Left colon (tissue), 2 donors: Measurements from ENCODE around the gene LGR6. TPM values are rescaled to one million over a fixed set of nuclear protein-coding genes. Genes with fewer than 3 reads are reported as not detected.
"Not testable (repeated sequence)": the region's sequence is repeated elsewhere in the genome, so short reads cannot be mapped to it uniquely, and the experiment has no call there.

ENCODE experiments used
- ATAC-seq: fragments of 200-7000 bp; cut with Tn5 transposase; one replicate; pipeline ENCODE4 v1.9.1; 2020; ENCODE audit warnings: mild to moderate bottlenecking, moderate library complexity
- DNase-seq, 2 donors: peaks; one replicate each; pipeline ENCODE4 v3.0.0-alpha.2; 2020
- intact Hi-C, 2 donors: fragments of 100-400 bp; cut with DNase I in 1 of 2; cut with micrococcal nuclease in 1 of 2; formaldehyde crosslinking; loops; one replicate each; pipeline versions ENCODE4 v1.11.2 to v1.14.0; 2022; cut with DNase I, micrococcal nuclease
- total RNA-seq, 2 donors: library from RNA; stranded (reverse); fragmentation: NEBNext Ultra II Directional; extraction: Animal tissue kit (Norgen Biotek cat#: 25700); gene quantifications; one replicate each; pipeline ENCODE4 v1.2.1, GENCODE V29; 2021
- donor health status: DM: no; HTN: no; CAD: no.
- donor health status: DM: yes; HTN: yes; CAD: no.

Gene LGR6
- total RNA-seq, 2 donors from 2014 or later: 1.1 to 1.9 TPM

GRCh38 chr1:202191391-202191790 is 2.2 kb upstream of the LGR6 start:
- not testable (repeated sequence) for ATAC-seq, DNase-seq
- intact Hi-C loops: loop anchor here in 1 of 2 donors (5.0 kb wide), 1 partner anchor 121 kb away; no protein-coding TSS in a partner anchor

- peak; percentile 59 for ATAC-seq
- intact Hi-C loops: loop anchor here in 1 of 2 donors (5.0 kb wide), 1 partner anchor 119 kb away; no protein-coding TSS in a partner anchor
- peak; percentile 45 to 71 for DNase-seq
These were observed 607 bp upstream of the LGR6 start for GRCh38 chr1:202192770-202193613.

- DNase-seq: no peak
- intact Hi-C loops: loop anchor here in 1 of 2 donors (5.0 kb wide), 1 partner anchor 118 kb away; no protein-coding TSS in a partner anchor
- no peak for ATAC-seq
These were observed 689 bp downstream of the LGR6 start for GRCh38 chr1:202194328-202194648.

GRCh38 chr1:202197653-202198365 is 4.2 kb downstream of the LGR6 start:
- ATAC-seq: peak; percentile 55
- intact Hi-C loops: loop anchor here in 1 of 2 donors (5.0 kb wide), 1 partner anchor 114 kb away; no protein-coding TSS in a partner anchor

GRCh38 chr1:202198366-202198724 is 4.7 kb downstream of the LGR6 start:
- DNase-seq (no peak), ATAC-seq (no peak)
- intact Hi-C loops: loop anchor here in 1 of 2 donors (5.0 kb wide), 1 partner anchor 114 kb away; no protein-coding TSS in a partner anchor

More at GRCh38 chr1:202197653-202198365, 4.2 kb downstream of the LGR6 start:
- DNase-seq: peak in 1 of 2 donors; percentile 22

- intact Hi-C loops: loop anchor here in 1 of 2 donors (5.0 kb wide), 1 partner anchor 113 kb away; no protein-coding TSS in a partner anchor
These were observed 5.7 kb downstream of the LGR6 start for GRCh38 chr1:202199040-202199889.

GRCh38 chr1:202200112-202200548 is 6.5 kb downstream of the LGR6 start:
- ATAC-seq (peak; percentile 58), DNase-seq (peak; percentile 53 to 71)
- intact Hi-C loops: no loop called here

More at GRCh38 chr1:202199040-202199889, 5.7 kb downstream of the LGR6 start:
- ATAC-seq (peak; percentile 81), DNase-seq (peak; percentile 62 to 79)

GRCh38 chr1:202200669-202201068 is 7.1 kb downstream of the LGR6 start:
- DNase-seq: no peak
- no peak for ATAC-seq
- intact Hi-C loops: no loop called here

GRCh38 chr1:202201266-202201665 is 7.7 kb downstream of the LGR6 start:
- ATAC-seq (no peak), DNase-seq (no peak)
- intact Hi-C loops: no loop called here

GRCh38 chr1:202201971-202202370 is 8.4 kb downstream of the LGR6 start:
- intact Hi-C loops: no loop called here
- ATAC-seq: no peak
- no peak for DNase-seq

GRCh38 chr1:202202500-202203168 is 9.0 kb downstream of the LGR6 start:
- ATAC-seq (no peak), DNase-seq (no peak)
- intact Hi-C loops: no loop called here

- DNase-seq (no peak), ATAC-seq (no peak)
- intact Hi-C loops: no loop called here
These were observed 9.8 kb downstream of the LGR6 start for GRCh38 chr1:202203238-202204039.

GRCh38 chr1:202204065-202204464 is 10.5 kb downstream of the LGR6 start:
- DNase-seq (no peak), ATAC-seq (no peak)
- intact Hi-C loops: no loop called here

GRCh38 chr1:202205523-202206190 is 12.1 kb downstream of the LGR6 start:
- ATAC-seq (no peak), DNase-seq (no peak)
- intact Hi-C loops: no loop called here

- DNase-seq (no peak), ATAC-seq (peak; percentile 56)
- intact Hi-C loops: no loop called here
These were observed 13.7 kb downstream of the LGR6 start for GRCh38 chr1:202207292-202207691.

GRCh38 chr1:202208351-202208857 is 14.8 kb downstream of the LGR6 start:
- no peak for ATAC-seq
- no peak for DNase-seq
- intact Hi-C loops: no loop called here

GRCh38 chr1:202210385-202210784 is 16.8 kb downstream of the LGR6 start:
- DNase-seq (no peak), ATAC-seq (no peak)
- intact Hi-C loops: no loop called here
